ENCODE measurements around the gene SNED1.

Gene SNED1

GRCh38 chr2:241123816-241124536, 125.6 kb downstream of the SNED1 start:
- no peak overlapping the region for H3K9ac ChIP-seq (ENCODE audit: low read length)

DNA sequence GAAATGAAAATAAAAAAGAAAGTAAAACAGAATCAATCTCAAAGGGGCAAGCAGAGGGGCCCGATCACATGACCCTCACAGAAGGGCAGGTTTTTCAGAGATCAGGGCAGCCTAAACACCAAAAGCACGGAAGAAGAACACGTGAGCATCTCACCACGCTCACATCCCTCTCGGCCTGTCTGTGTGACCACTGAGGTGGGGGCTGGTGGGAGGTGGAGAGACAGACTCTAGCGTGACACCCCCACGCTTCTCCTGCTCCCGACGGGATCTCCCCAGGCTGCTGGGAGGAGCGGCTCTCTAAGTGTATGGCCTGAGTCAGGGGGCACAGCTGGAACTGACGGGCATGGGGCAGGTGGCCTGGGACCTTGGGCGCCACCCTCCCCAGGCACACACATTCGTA, 127.2 kb downstream of the SNED1 start:
- H3K27me3 ChIP-seq (ENCODE audit: control insufficient read depth, insufficient read depth, low read length) = no peaks in the 10 kb centered on the region
- H3K4me3 ChIP-seq (ENCODE audit: low read length) = no peak overlapping the region
- peaks cover 22% of the 10 kb centered on the region for H3K36me3 ChIP-seq (ENCODE audit: control insufficient read depth, low read depth, low read length)
- no peaks in the 10 kb centered on the region for H3K4me1 ChIP-seq (ENCODE audit: control insufficient read depth, low read depth, low read length)
- no peak overlapping the region for H3K27ac ChIP-seq (ENCODE audit: low read length)
- no peak overlapping the region for H3K9ac ChIP-seq (ENCODE audit: low read length)
- H3K9me3 ChIP-seq (ENCODE audit: control insufficient read depth, low read depth, low read length) = no peaks in the 10 kb centered on the region

More at GRCh38 chr2:241123816-241124536, 125.6 kb downstream of the SNED1 start:
- Histone ChIP-seq H3K27me3 (ENCODE audit: control insufficient read depth, insufficient read depth, low read length) (no peaks in the 10 kb centered on the region), H3K4me1 (ENCODE audit: control insufficient read depth, low read depth, low read length) (no peaks in the 10 kb centered on the region), H3K27ac (ENCODE audit: low read length) (no peak overlapping the region), H3K36me3 (ENCODE audit: control insufficient read depth, low read depth, low read length) (peaks cover 22% of the 10 kb centered on the region), H3K9me3 (ENCODE audit: control insufficient read depth, low read depth, low read length) (no peaks in the 10 kb centered on the region), H3K4me3 (ENCODE audit: low read length) (no peak overlapping the region)

GRCh38 chr2:241126201-241126611, 127.8 kb downstream of the SNED1 start:
- H3K27me3 ChIP-seq (ENCODE audit: control insufficient read depth, insufficient read depth, low read length) = no peaks in the 10 kb centered on the region
- H3K27ac ChIP-seq (ENCODE audit: low read length) = no peak overlapping the region
- H3K4me1 ChIP-seq (ENCODE audit: control insufficient read depth, low read depth, low read length) = no peaks in the 10 kb centered on the region
- H3K9ac ChIP-seq (ENCODE audit: low read length) = no peak overlapping the region
- no peaks in the 10 kb centered on the region for H3K9me3 ChIP-seq (ENCODE audit: control insufficient read depth, low read depth, low read length)
- H3K4me3 ChIP-seq (ENCODE audit: low read length) = no peak overlapping the region
- H3K36me3 ChIP-seq (ENCODE audit: control insufficient read depth, low read depth, low read length) = peaks cover 17% of the 10 kb centered on the region

DNA sequence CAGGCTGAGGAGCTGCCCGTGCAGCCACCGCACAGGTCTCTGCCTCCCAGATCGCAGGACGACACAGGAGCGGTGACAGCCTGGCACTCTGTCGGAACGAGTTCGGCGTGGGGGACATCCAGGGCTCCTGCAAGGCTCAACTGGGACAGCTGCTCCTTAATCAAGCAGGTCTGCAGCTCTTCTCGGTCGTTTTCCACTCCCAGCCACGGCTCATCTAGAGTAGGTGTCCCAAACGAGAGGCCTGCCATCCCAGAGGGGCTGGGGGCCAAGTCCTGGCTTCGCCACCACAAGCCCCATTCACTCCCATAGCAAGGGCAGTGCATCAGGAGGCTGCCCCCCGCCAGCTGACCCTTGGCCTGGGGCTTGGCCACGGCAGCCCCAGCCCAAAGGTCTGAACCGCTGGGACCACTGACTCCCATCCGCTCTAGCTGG, 128.4 kb downstream of the SNED1 start:
- H3K4me3 ChIP-seq (ENCODE audit: low read length) = no peak overlapping the region
- H3K9me3 ChIP-seq (ENCODE audit: control insufficient read depth, low read depth, low read length) = no peaks in the 10 kb centered on the region
- H3K9ac ChIP-seq (ENCODE audit: low read length) = no peak overlapping the region
- no peaks in the 10 kb centered on the region for H3K27me3 ChIP-seq (ENCODE audit: control insufficient read depth, insufficient read depth, low read length)
- H3K36me3 ChIP-seq (ENCODE audit: control insufficient read depth, low read depth, low read length) = peaks cover 11% of the 10 kb centered on the region
- no peaks in the 10 kb centered on the region for H3K4me1 ChIP-seq (ENCODE audit: control insufficient read depth, low read depth, low read length)
- no peak overlapping the region for H3K27ac ChIP-seq (ENCODE audit: low read length)

GRCh38 chr2:241128266-241128665, 129.8 kb downstream of the SNED1 start:
- Histone ChIP-seq H3K27ac (ENCODE audit: low read length) (no peak overlapping the region), H3K27me3 (ENCODE audit: control insufficient read depth, insufficient read depth, low read length) (no peaks in the 10 kb centered on the region), H3K4me3 (ENCODE audit: low read length) (no peak overlapping the region), H3K4me1 (ENCODE audit: control insufficient read depth, low read depth, low read length) (no peaks in the 10 kb centered on the region), H3K36me3 (ENCODE audit: control insufficient read depth, low read depth, low read length) (peaks cover 12% of the 10 kb centered on the region), H3K9ac (ENCODE audit: low read length) (no peak overlapping the region), H3K9me3 (ENCODE audit: control insufficient read depth, low read depth, low read length) (no peaks in the 10 kb centered on the region)

- Histone ChIP-seq H3K9me3 (ENCODE audit: control insufficient read depth, low read depth, low read length) (no peaks in the 10 kb centered on the region), H3K27ac (ENCODE audit: low read length) (no peak overlapping the region), H3K27me3 (ENCODE audit: control insufficient read depth, insufficient read depth, low read length) (no peaks in the 10 kb centered on the region), H3K9ac (ENCODE audit: low read length) (no peak overlapping the region), H3K4me3 (ENCODE audit: low read length) (no peak overlapping the region), H3K36me3 (ENCODE audit: control insufficient read depth, low read depth, low read length) (peaks cover 12% of the 10 kb centered on the region), H3K4me1 (ENCODE audit: control insufficient read depth, low read depth, low read length) (no peaks in the 10 kb centered on the region)
Measured at GRCh38 chr2:241129086-241129871, 130.9 kb downstream of the SNED1 start.

GRCh38 chr2:241130316-241130715, 131.9 kb downstream of the SNED1 start:
- no peaks in the 10 kb centered on the region for H3K4me1 ChIP-seq (ENCODE audit: control insufficient read depth, low read depth, low read length)
- no peak overlapping the region for H3K4me3 ChIP-seq (ENCODE audit: low read length)
- no peak overlapping the region for H3K27ac ChIP-seq (ENCODE audit: low read length)
- no peaks in the 10 kb centered on the region for H3K27me3 ChIP-seq (ENCODE audit: control insufficient read depth, insufficient read depth, low read length)
- no peaks in the 10 kb centered on the region for H3K9me3 ChIP-seq (ENCODE audit: control insufficient read depth, low read depth, low read length)
- no peak overlapping the region for H3K9ac ChIP-seq (ENCODE audit: low read length)
- peaks cover 12% of the 10 kb centered on the region for H3K36me3 ChIP-seq (ENCODE audit: control insufficient read depth, low read depth, low read length)

GRCh38 chr2:241131531-241131930, 133.1 kb downstream of the SNED1 start:
- Histone ChIP-seq H3K27me3 (ENCODE audit: control insufficient read depth, insufficient read depth, low read length) (no peaks in the 10 kb centered on the region), H3K36me3 (ENCODE audit: control insufficient read depth, low read depth, low read length) (peaks cover 11% of the 10 kb centered on the region), H3K4me1 (ENCODE audit: control insufficient read depth, low read depth, low read length) (no peaks in the 10 kb centered on the region), H3K9me3 (ENCODE audit: control insufficient read depth, low read depth, low read length) (no peaks in the 10 kb centered on the region), H3K9ac (ENCODE audit: low read length) (no peak overlapping the region), H3K4me3 (ENCODE audit: low read length) (no peak overlapping the region), H3K27ac (ENCODE audit: low read length) (no peak overlapping the region)

GRCh38 chr2:241132538-241133435, 134.4 kb downstream of the SNED1 start:
- no peaks in the 10 kb centered on the region for H3K9me3 ChIP-seq (ENCODE audit: control insufficient read depth, low read depth, low read length)
- H3K4me3 ChIP-seq (ENCODE audit: low read length) = no peak overlapping the region
- no peak overlapping the region for H3K27ac ChIP-seq (ENCODE audit: low read length)
- peaks cover 20% of the 10 kb centered on the region for H3K36me3 ChIP-seq (ENCODE audit: control insufficient read depth, low read depth, low read length)
- no peaks in the 10 kb centered on the region for H3K4me1 ChIP-seq (ENCODE audit: control insufficient read depth, low read depth, low read length)
- H3K27me3 ChIP-seq (ENCODE audit: control insufficient read depth, insufficient read depth, low read length) = no peaks in the 10 kb centered on the region
- no peak overlapping the region for H3K9ac ChIP-seq (ENCODE audit: low read length)

DNA sequence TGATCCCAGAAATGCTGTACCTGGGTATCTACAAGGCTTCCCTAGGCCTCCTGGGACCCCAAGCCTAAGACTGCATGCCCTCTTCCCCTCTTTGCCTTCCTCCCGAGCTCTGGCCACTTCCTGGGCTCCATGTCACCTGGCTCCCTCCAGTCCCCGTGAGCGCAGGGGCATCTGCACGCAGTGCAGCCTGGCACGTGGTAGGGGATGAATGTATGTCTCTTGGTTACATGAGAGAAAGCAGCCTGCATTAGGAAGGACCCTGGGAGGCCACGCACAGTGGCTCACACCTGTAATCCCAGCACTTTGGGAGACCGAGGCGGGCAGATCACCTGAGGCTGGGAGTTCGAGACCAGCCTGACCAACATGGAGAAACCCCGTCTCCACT, 135.0 kb downstream of the SNED1 start:
- Histone ChIP-seq H3K27ac (ENCODE audit: low read length) (no peak overlapping the region), H3K27me3 (ENCODE audit: control insufficient read depth, insufficient read depth, low read length) (no peaks in the 10 kb centered on the region), H3K9ac (ENCODE audit: low read length) (no peak overlapping the region), H3K36me3 (ENCODE audit: control insufficient read depth, low read depth, low read length) (peaks cover 27% of the 10 kb centered on the region), H3K4me3 (ENCODE audit: low read length) (no peak overlapping the region), H3K9me3 (ENCODE audit: control insufficient read depth, low read depth, low read length) (no peaks in the 10 kb centered on the region), H3K4me1 (ENCODE audit: control insufficient read depth, low read depth, low read length) (no peaks in the 10 kb centered on the region)

DNA sequence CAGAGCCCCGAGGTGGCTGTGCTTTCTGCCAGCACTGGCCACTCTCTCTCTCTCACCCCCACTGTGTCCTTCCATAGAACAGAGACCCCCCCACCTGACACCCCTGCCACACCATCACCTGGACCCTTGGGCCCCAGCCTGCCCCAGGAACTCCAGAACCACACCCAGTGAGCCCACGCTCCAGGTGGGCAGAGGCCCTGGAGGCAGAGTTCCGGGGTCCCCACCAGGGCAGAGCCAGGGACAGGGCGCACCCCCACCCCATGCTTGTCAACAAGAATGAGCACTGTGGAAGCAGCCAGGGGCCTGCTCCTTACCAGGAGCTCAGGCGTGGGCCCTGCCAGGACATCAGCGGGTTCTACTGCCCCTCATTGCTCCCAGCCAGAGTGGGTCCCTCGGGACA, 136.3 kb downstream of the SNED1 start:
- Histone ChIP-seq H3K27me3 (ENCODE audit: control insufficient read depth, insufficient read depth, low read length) (no peaks in the 10 kb centered on the region), H3K4me3 (ENCODE audit: low read length) (no peak overlapping the region), H3K9me3 (ENCODE audit: control insufficient read depth, low read depth, low read length) (no peaks in the 10 kb centered on the region), H3K9ac (ENCODE audit: low read length) (no peak overlapping the region), H3K36me3 (ENCODE audit: control insufficient read depth, low read depth, low read length) (peaks cover 27% of the 10 kb centered on the region), H3K4me1 (ENCODE audit: control insufficient read depth, low read depth, low read length) (no peaks in the 10 kb centered on the region), H3K27ac (ENCODE audit: low read length) (no peak overlapping the region)

Data from iPS-18a (cell line).